NCI-H2107 treated with DMSO at 0.1 percent for 48 hours (cell line): ENCODE results near the gene WWTR1.

ENCODE experiments used
- DNase-seq: peaks from one replicate; lab custom pipeline; 2025; ENCODE audit not compliant: unreplicated experiment; lab: John Stamatoyannopoulos, UW

Gene WWTR1

DNA sequence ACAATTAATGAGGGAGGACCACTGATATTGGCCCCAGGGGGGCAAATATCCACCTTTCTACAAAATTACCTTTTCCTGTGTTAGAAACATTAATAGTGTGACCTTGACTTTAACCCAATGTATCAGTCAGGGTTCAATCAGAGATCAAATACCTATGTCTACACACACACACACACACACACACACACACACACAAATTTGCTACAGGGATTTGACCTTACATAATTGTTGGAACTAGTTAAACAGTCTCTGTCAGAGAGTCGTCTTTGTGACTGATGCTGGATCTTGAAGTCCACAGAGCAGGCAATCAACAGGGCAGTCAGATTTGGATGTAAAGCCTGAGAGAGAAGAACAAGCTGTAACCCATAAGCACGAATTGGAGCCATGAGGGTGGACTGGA lies 150.9 kb downstream of the WWTR1 start:
- no peak for DNase-seq

DNA sequence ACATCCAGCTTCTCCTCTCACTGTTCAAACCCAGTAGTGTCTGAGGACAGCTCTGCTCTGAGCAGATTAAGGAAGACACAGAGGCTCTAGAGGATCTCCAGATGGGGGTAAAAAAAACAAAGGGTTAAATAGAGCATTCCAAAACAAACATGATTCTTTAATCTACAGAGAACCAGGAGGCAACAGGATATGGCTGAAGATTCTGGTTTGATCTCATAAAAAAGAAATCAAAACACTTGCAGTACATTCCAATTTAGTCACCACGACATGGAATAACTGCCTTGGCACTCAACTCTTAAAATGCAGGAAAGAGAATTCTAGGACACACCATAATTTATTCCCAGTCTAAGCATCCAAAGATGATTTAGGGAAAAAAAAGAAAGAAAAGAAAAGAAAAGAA lies 151.3 kb downstream of the WWTR1 start:
- no peak for DNase-seq

DNA sequence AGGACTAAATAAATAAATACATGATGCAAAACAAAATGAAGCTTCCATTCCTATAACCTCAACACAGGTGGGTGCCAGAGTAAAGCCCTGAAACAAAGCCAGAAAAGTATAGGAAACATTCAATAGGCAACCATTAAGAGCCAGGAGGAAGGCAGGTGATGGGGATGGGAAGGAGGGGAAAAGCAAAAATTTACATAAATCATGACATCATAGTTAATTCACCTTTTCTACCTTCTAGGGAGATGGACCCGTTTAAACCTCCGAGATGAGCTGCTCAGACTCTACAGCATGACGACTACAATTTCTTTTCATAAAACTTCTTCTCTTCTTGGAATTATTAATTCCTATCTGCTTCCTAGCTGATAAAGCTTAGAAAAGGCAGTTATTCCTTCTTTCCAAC lies 155.4 kb downstream of the WWTR1 start:
- DNase-seq = no peak

DNA sequence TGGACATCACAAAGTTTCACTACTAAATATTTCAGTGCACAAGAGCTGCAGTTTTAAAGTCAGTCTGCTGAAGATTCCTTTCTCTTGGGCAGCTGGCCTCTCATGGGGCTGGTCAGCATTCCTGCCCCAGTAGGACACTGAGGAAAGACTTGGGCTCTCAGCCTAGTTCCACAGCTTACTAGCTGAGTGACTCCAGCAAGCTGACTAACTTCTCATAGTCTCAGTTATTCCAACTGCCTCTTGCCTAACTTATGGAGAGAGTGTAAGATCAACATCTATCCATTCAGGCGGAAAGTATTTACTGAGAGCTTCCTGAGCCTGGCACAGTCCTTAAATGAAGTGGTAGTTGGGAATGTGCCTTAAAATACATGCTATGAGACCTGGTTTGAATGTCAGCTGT lies 156.3 kb downstream of the WWTR1 start:
- no peak for DNase-seq

DNA sequence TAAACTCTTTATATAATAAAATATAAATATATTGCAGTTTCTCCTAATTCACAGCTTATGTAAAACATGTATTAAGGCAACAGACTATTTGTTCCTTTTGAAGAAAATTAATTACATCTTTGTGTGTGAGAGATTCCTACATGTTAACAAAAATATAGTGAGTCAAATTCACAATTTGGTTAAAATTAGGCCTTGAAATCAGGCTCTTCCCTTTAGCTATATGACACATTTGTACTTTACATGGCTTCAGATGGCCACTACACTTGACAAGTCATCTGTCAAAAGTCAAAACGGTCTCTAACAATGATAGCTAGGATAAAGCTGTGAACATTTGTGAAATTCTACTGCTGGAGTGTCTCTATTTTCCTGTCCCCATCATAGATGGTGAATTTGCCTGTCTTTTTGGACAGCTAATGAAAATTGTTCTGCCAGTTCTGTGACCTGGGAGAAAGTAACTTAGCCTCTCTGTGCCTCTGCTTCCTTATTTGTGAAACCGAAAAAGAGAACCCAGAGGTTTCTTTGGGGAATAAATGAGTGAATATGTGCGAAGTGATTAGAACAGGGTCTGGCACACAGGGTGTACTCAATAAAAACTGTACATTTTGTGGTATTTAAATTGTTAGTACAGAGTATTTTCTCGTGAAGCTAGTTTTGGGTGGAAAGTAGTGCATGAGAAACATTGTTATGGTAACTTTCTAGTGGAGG lies 159.7 kb downstream of the WWTR1 start:
- DNase-seq = no peak

DNA sequence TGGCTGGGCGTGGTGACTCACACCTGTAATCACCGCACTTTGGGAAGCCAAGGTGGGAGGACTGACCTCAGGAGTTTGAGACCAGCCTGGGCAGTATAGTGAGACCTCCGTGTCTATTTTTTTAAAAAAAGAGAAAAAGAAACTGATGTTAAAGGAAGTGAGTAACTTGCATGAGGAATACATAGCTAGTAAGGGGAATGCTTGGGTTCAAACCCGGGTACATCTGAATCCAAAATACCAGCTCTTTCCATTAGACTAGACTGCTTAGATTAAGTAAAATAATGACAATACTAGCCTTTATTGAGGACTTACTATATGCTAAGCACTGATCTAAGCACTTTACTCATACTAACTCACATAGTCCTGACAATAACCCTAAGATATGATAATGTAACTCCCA lies 160.9 kb downstream of the WWTR1 start:
- no peak for DNase-seq

DNA sequence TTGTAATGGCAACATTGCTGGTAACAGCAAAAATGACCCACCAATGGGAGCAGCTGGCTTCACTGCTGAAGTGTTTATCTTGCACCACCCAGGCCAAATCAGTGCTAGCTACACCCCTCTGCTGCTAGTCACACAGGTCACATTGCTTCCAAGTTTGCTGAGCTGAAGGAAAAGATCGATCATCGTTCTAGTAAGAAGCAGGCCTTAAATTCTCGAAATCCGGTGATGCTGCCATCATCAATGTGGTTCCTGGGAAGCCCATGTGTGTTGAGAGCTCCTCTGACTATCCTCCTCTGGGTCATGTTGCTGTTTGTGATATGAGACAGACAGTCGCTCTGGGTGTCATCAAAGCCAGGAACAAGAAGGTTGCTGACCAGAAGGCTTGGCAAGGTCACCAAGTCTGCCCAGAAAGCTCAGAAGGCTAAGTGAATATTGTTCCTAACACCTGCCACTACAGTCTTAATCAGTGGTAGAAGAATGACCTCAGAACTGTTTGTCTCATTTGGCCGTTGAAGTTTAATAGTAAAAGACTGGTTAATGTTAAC lies 162.2 kb downstream of the WWTR1 start:
- DNase-seq = no peak

DNA sequence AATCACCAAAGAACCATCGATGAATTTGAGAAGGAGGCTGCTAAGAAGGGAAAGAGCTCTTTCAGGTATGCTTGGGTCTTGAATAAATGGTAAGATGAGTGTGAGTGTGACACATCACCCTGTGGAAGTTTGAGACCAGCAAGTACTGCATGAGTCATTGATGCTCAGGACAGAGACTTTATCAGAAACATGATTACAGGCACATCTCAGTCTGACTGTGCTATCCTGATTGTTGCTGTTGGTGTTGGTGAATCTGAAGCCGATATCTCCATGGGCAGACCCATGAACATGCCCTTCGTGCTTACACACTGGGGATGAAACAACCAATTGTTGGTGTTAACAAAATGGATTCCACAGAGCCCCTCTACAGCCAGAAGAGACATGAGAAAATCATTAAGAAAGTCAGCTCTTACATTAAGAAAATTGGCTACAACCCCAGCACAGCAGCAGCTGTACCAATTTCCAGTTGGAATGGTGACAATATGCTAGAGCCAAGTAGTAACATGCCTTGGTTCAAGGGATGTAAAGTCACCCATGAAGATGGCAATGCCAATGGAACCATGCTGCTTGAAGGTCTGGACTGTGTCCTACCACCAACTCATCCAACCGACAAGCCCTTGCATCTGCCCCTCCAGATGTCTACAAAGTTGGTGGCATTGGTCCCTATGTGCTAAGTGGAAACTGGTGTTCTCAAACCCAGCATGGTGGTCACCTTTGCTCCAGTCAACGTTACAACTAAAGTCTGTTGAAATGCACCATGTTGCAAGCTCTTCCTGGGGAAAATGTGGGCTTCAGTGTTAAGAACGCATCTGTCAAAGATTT lies 162.9 kb downstream of the WWTR1 start:
- no peak for DNase-seq

DNA sequence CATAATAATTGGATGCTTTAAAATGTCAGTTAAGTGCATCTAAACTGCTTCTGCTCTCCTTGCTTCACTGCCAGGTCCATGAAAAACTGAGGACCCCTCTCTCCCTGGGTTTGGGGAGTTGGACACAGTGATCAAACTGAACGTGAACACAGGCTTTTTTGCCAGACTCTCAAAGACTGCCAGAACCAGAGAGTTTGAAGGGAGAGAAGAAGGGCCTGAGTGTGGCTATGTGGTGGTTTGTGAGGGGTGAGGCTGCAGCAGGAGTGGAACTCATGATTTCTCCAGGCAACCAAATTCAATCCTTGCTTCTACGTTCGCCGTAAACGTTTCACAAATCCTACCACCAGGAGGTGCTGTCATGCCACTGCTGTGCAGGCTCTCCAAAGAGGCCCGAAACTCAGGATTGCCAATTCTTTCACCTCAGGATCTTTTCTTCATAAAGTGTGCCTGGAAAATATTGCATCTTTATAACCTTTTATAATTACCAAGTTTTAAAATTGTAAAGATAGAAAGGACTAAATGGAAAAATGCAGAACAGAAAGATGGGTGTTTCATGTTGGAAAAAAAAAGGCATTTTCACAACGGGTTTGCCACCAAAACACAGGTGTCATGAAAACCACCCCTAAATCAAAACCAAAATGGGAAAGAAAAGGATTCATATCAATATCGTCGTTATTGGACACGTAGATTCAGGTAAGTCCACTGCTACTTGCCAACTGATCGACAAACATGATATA lies 163.6 kb downstream of the WWTR1 start:
- DNase-seq = peak; percentile 24

DNA sequence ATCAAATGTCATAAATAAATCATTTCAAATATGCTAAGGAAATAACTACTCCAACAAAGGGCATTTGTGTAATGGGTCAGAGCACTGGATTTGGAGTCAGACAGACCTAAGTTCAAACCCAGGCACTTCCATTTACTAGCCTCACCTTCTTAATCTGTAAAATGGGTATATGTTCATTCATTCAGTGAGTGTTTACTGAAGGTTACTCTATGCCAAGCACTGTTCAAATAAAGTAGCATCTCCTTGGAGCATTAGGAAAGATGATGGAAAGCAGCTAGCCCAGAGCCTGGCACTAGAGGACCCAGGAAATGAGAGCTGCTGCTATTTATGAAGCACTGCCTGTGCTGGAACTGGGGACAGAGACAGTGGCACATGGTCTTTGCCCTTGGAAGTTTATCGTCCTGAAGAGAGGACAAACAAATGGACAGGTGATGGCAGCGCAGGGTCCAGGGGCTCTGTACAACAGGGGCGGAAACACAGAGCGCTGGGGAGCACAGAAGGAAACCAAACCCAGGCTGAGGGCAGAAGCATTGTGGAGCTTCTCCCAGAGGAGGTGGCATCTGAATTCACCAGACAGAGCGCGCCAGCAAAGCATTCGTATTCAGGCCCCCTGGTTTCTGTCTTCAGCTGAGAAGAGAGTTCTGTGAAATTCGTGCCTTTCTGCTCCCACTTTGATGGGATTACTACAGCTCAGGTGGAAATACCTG lies 164.4 kb downstream of the WWTR1 start:
- DNase-seq = no peak

DNA sequence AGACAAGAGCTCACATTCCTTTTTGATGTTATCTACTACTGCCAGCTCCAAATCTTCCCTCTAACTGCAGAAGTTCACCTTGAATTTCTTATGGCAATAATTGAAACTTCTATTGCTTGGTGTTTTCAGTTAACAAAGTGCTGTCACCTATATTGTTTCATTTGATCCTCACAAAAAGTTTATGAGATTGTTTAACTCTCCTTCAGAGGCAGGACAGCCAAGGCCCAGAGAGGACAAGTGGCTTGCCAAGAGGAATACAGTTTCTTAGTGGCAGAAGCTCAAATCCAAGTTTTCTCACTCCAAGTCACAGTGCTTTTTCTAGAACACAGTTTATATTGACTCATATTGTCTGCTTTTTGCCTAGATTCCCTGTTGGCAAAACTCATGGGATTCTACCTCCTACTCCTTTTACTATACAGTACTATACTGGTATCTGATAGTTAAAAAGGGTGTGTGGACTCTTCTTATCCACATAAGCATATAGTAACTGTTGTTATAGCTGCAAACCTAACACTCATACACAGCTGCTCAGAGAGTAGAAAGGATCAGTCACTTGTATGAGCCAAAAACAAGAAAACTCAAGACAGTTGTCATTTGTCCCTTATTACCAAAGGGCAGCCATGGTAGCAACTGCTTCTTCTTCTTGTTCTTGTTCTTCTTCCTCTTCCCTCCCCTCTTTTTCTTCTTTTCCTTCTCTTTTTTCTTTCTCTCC lies 167.4 kb downstream of the WWTR1 start:
- no peak for DNase-seq

DNA sequence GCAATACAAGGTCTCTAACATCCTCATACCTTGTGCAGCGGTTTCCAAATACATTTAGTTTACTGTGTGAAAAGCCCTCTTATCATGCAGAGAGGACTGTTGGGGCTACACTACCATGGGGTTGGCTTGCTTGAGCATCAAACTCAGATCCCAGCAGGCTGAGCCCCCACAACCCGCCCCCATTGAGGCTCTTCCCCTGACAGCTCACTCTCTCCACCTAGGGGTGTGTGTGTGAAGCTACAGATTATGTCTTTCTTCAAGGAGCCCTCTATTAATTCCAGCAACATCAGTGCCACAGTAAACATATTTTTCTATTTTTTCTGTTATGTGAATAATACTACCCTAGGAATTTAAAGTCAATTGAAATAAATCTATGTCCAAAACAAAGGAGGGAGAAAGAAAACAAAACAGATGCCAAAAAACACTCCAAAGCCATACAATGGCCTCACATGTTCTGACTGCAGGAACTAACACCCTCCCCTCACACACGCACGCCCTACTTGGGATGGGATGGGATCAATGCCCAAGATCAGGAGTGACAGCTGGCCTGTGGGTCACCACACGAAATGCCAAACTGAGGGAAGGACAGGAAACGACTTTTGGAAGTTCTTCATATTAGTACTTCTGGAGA lies 168.7 kb downstream of the WWTR1 start:
- DNase-seq = no peak

DNA sequence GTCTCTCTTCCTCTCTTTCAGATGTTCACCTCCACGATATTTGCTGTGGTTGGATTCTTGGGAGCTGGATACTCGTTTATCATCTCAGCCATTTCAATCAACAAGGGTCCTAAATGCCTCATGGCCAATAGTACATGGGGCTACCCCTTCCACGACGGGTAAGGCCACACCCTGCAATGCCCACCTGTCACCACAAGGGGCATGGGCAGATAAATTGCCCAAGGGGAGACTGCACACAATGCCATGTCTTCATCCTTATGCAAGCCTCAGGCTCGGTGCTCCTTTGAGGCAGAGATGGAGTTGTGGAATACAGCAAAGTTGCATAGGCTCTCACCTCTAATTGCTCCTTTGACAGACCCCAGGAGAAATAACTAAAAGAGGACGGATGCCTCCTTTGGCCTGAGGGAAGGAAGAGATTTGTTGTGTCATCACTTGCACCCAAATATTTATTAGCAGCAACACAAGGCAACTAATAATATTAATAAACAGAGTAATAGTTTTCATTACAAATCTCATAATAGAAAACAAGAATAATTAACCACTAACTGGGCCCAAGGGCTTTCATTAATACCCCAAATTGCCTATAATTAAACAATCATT lies 170.1 kb downstream of the WWTR1 start:
- DNase-seq = no peak

DNA sequence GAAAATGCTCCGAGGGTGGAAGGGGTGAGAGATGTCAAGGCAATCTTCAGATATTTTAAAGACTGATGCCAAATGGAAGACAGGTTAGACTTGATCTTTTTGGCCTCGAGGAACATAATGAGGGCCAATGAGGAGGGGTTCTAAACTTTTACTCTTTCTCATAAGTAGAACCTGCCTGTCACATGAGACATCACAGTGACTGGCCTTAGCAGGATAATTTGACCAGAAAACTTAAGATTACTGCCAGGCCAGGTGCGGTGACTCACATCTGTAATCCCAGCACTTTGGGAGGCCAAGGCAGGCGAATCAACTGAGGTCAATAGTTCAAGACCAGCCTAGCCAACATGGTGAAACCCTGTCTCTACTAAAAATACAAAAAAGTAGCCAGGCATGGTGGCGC lies 171.1 kb downstream of the WWTR1 start:
- no peak for DNase-seq

DNA sequence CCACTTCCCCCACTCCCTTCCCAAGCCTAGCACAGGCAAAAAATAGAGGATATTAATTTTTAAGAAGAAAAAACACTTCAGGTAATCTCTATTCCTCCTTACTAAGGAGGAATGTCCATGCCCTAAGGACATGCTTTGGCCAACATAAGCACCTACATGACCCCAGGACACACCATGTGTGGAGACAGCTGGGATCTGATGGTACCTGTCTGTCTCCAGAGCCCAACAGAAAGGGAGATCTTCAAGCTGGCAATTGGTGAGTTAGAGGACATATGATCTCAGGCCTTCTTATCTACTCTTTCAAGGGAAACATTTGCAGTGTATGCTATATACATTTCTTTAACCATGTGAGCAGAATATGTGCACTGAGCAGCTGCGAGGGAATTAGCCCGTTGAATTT lies 176.3 kb downstream of the WWTR1 start:
- DNase-seq = no peak

DNA sequence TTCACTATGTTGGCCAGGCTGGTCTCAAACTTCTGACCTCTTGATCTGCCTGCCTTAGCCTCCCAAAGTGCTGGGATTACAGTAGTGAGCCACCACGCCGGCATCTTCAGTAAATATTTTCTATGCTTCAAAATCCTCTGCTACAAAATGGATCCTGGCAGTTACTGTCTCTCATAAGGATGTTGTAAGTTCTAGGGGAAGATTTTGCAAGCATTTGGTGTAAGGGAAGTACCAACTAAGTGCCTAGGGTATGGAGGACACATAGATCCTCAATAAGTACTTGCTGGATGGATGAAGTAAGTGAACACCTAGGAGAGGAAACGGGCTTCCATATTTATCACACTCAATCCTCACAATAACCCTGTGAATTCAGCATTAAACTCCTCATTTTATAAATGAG lies 176.8 kb downstream of the WWTR1 start:
- DNase-seq = no peak

DNA sequence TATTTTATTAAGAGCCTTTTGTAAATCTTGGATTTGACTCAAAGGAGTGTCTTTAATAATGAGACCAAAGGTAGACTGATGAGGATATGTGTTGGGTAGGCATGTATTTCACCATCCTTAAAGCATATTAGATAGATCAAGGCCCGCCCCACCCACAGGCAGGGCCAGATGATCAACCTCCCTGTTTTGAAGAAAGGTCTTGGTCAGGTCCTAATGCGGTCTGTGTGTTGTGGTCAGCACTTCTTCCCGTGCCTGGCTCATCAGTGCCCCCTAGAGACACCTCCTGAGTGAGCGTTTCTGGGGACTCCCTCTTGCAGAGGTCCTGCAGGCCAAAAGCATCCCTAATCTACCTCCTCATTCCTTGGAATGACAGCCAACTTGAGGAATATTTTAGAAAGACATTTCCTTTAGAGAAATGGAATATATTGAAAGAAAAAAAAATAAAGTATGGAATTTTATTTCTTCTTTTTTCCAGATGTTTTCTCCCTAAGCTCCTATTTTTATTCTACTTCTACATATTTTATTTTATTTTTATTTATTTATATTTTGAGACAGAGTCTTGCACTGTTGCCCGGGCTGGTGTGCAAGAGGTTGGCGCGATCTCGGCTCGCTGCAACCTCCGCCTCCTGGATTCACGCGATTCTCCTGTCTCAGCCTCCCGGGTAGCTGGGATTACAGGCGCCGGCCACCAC lies 177.4 kb downstream of the WWTR1 start:
- peak; percentile 49 for DNase-seq

DNA sequence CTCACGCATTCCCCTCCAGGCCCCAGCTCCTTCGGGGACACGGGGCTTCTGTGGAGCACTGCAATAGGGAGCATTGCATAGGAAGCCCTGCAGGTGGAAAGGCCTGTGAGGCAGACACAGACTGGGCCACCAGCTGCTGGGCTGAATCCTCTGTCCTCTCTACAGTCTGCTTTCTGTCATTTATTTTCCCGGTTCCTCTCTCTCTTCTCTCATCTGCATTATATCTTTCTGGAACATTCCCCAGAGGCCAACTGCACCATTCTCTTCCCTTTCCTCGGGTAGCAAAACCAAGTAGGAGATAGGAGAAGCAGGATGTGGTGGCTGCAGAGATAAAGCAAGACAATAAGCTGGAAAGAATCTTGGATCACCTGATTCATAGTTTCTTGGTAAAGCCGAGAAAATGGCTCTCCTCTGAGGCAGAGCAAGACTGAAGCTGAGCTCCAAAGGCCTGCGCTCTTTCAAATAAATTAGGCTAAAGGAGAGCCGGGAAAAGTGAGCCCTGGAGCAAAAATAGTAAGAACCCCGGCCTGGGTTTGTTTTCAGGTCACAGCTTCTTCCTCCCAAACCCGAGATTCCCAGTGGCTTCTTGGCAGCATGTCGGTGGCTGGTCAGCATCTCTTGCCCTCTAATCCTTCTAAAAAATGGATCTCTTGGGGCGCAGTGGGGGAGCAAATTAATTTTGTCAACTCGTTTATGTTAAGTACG lies 178.1 kb downstream of the WWTR1 start:
- DNase-seq = no peak
